ENCODE data around the gene ARHGDIG. TPM values are rescaled to one million over a fixed set of nuclear protein-coding genes. Genes with fewer than 3 reads are reported as not detected.

Gene ARHGDIG
- total and polyA plus RNA-seq, 2 experiments from 2014 or later = 0.78 to 1.0 TPM

DNA sequence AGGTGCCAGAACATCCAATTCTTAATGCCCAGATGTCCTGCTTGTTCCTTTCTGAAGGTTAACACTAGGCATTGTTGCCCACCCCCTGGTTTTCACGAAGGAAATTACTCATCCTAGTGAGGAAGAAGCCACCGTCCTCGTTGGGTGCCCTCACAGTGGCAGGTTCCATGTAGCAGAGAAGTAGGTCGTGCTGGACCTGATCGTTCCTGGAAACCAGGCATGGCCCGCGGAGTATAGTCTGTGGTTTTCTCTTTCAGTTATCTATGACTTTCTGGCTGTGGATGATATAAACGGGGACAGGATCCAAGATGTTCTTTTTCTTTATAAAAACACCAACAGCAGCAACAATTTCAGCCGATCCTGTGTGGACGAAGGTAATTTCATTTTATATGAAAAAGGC is 21.2 kb upstream of the ARHGDIG start:
- H3K4me1 Mint-ChIP-seq = no peaks in the 10 kb centered on the region
- Histone ChIP-seq H3K79me2 (replicated peaks; ENCODE audit: insufficient read depth) (no peaks in the 10 kb centered on the region), H3K4me1 (ENCODE audit: insufficient read depth) (no peaks in the 10 kb centered on the region), H3K4me2 (no peak overlapping the region), H3K36me3 (ENCODE audit: insufficient read depth) (no peaks in the 10 kb centered on the region; the same call in 1 of the 2 replicates), H3F3A (replicated peaks; ENCODE audit: low read depth) (no peaks in the 10 kb centered on the region), H4K20me1 (replicated peaks; ENCODE audit: insufficient read depth) (no peaks in the 10 kb centered on the region; the same call in 1 of the 2 replicates), H3K27ac (ENCODE audit: low read depth) (no peak overlapping the region), H3K27me3 (ENCODE audit: insufficient read depth) (no peaks in the 10 kb centered on the region), H2AFZ (no peak overlapping the region), H3K4me3 (no peak overlapping the region), H3K9me2 (ENCODE audit: insufficient read depth) (no peaks in the 10 kb centered on the region)
- DNase-seq (ENCODE audit: low spot score) (no peak), ATAC-seq (no peak)
- H3K36me3 Mint-ChIP-seq (ENCODE audit: low read depth) = peaks cover 46% of the 10 kb centered on the region
- H3K9me3 Mint-ChIP-seq = no peaks in the 10 kb centered on the region
- H3K27me3 Mint-ChIP-seq (ENCODE audit: insufficient read depth, low read depth, poor library complexity) = peaks cover 9% of the 10 kb centered on the region
- no peak overlapping the region for H3K4me3 Mint-ChIP-seq
- no peak for TF ChIP-seq POLR2AphosphoS5 (IDR thresholded peaks at IDR 0.05; ENCODE audit: low read depth)
- no peak for TF ChIP-seq EZH2 (IDR thresholded peaks at IDR 0.05; ENCODE audit: low read depth, unreplicated experiment)
- H3K27ac Mint-ChIP-seq = 0 out of 2 replicates have a peak overlapping the region, but pooled peaks have one; percentile 40

- no peak for TF ChIP-seq EZH2 (IDR thresholded peaks at IDR 0.05; ENCODE audit: low read depth, unreplicated experiment)
- TF ChIP-seq, protein P1, sequence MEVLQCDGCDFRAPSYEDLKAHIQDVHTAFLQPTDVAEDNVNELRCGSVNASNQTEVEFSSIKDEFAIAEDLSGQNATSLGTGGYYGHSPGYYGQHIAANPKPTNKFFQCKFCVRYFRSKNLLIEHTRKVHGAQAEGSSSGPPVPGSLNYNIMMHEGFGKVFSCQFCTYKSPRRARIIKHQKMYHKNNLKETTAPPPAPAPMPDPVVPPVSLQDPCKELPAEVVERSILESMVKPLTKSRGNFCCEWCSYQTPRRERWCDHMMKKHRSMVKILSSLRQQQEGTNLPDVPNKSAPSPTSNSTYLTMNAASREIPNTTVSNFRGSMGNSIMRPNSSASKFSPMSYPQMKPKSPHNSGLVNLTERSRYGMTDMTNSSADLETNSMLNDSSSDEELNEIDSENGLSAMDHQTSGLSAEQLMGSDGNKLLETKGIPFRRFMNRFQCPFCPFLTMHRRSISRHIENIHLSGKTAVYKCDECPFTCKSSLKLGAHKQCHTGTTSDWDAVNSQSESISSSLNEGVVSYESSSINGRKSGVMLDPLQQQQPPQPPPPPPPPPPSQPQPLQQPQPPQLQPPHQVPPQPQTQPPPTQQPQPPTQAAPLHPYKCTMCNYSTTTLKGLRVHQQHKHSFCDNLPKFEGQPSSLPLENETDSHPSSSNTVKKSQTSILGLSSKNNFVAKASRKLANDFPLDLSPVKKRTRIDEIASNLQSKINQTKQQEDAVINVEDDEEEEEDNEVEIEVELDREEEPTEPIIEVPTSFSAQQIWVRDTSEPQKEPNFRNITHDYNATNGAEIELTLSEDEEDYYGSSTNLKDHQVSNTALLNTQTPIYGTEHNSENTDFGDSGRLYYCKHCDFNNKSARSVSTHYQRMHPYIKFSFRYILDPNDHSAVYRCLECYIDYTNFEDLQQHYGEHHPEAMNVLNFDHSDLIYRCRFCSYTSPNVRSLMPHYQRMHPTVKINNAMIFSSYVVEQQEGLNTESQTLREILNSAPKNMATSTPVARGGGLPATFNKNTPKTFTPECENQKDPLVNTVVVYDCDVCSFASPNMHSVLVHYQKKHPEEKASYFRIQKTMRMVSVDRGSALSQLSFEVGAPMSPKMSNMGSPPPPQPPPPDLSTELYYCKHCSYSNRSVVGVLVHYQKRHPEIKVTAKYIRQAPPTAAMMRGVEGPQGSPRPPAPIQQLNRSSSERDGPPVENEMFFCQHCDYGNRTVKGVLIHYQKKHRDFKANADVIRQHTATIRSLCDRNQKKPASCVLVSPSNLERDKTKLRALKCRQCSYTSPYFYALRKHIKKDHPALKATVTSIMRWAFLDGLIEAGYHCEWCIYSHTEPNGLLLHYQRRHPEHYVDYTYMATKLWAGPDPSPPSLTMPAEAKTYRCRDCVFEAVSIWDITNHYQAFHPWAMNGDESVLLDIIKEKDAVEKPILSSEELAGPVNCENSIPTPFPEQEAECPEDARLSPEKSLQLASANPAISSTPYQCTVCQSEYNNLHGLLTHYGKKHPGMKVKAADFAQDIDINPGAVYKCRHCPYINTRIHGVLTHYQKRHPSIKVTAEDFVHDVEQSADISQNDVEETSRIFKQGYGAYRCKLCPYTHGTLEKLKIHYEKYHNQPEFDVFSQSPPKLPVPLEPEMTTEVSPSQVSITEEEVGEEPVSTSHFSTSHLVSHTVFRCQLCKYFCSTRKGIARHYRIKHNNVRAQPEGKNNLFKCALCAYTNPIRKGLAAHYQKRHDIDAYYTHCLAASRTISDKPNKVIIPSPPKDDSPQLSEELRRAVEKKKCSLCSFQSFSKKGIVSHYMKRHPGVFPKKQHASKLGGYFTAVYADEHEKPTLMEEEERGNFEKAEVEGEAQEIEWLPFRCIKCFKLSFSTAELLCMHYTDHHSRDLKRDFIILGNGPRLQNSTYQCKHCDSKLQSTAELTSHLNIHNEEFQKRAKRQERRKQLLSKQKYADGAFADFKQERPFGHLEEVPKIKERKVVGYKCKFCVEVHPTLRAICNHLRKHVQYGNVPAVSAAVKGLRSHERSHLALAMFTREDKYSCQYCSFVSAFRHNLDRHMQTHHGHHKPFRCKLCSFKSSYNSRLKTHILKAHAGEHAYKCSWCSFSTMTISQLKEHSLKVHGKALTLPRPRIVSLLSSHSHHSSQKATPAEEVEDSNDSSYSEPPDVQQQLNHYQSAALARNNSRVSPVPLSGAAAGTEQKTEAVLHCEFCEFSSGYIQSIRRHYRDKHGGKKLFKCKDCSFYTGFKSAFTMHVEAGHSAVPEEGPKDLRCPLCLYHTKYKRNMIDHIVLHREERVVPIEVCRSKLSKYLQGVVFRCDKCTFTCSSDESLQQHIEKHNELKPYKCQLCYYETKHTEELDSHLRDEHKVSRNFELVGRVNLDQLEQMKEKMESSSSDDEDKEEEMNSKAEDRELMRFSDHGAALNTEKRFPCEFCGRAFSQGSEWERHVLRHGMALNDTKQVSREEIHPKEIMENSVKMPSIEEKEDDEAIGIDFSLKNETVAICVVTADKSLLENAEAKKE (CRISPR knock-in tag; IDR thresholded peaks at IDR 0.05) = no peak
- TF ChIP-seq CREB1 (CRISPR knock-in tag; IDR thresholded peaks at IDR 0.05; ENCODE audit: low read depth) = no peak
- TF ChIP-seq STAT1 (IDR thresholded peaks at IDR 0.05; ENCODE audit: unreplicated experiment) = no peak
- TF ChIP-seq, protein P2, sequence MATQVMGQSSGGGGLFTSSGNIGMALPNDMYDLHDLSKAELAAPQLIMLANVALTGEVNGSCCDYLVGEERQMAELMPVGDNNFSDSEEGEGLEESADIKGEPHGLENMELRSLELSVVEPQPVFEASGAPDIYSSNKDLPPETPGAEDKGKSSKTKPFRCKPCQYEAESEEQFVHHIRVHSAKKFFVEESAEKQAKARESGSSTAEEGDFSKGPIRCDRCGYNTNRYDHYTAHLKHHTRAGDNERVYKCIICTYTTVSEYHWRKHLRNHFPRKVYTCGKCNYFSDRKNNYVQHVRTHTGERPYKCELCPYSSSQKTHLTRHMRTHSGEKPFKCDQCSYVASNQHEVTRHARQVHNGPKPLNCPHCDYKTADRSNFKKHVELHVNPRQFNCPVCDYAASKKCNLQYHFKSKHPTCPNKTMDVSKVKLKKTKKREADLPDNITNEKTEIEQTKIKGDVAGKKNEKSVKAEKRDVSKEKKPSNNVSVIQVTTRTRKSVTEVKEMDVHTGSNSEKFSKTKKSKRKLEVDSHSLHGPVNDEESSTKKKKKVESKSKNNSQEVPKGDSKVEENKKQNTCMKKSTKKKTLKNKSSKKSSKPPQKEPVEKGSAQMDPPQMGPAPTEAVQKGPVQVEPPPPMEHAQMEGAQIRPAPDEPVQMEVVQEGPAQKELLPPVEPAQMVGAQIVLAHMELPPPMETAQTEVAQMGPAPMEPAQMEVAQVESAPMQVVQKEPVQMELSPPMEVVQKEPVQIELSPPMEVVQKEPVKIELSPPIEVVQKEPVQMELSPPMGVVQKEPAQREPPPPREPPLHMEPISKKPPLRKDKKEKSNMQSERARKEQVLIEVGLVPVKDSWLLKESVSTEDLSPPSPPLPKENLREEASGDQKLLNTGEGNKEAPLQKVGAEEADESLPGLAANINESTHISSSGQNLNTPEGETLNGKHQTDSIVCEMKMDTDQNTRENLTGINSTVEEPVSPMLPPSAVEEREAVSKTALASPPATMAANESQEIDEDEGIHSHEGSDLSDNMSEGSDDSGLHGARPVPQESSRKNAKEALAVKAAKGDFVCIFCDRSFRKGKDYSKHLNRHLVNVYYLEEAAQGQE (IDR thresholded peaks at IDR 0.05; ENCODE audit: unreplicated experiment) = no peak
- TF ChIP-seq ZNF331 (CRISPR knock-in tag; IDR thresholded peaks at IDR 0.05; ENCODE audit: low read depth) = no peak
- TF ChIP-seq NANOG (IDR thresholded peaks at IDR 0.05; ENCODE audit: borderline replicate concordance) = no peak
- no peak for TF ChIP-seq EZH2phosphoT487 (IDR thresholded peaks at IDR 0.05; ENCODE audit: unreplicated experiment)
- no peak overlapping the region for H3K27ac ChIP-seq (ENCODE audit: low read depth)
- H3K4me1 ChIP-seq (ENCODE audit: insufficient read depth) = no peaks in the 10 kb centered on the region
- Mint-ChIP-seq H3K4me1 (no peaks in the 10 kb centered on the region), H3K4me3 (no peak overlapping the region), H3K27ac (no peak overlapping the region), H3K36me3 (ENCODE audit: low read depth) (peaks cover 41% of the 10 kb centered on the region), H3K9me3 (no peaks in the 10 kb centered on the region), H3K27me3 (ENCODE audit: insufficient read depth, low read depth, poor library complexity) (peaks cover 6% of the 10 kb centered on the region)
- H4K20me1 ChIP-seq (replicated peaks; ENCODE audit: insufficient read depth) = no peaks in the 10 kb centered on the region; the same call in 1 of the 2 replicates
- H3F3A ChIP-seq (replicated peaks; ENCODE audit: low read depth) = no peaks in the 10 kb centered on the region
- no peaks in the 10 kb centered on the region for H3K79me2 ChIP-seq (replicated peaks; ENCODE audit: insufficient read depth)
- ATAC-seq (no peak), DNase-seq (ENCODE audit: low spot score) (no peak)
- no peaks in the 10 kb centered on the region for H3K9me2 ChIP-seq (ENCODE audit: insufficient read depth)
- no peaks in the 10 kb centered on the region for H3K27me3 ChIP-seq (ENCODE audit: insufficient read depth)
- H3K36me3 ChIP-seq (ENCODE audit: insufficient read depth) = no peaks in the 10 kb centered on the region; the same call in 1 of the 2 replicates
- no peak overlapping the region for H3K4me2 ChIP-seq
- no peak overlapping the region for H2AFZ ChIP-seq
- no peak overlapping the region for H3K4me3 ChIP-seq
Measured at GRCh38 chr16:259814-260253, 20.6 kb upstream of the ARHGDIG start.

Measured in GM23338 (cell line).